HG03108 (cell line): ENCODE measurements around the gene FAM53A.
"Not testable (repeated sequence)": the region's sequence is repeated elsewhere in the genome, so short reads cannot be mapped to it uniquely, and the experiment has no call there.

Source experiments
- ATAC-seq: cut with Tn5 transposase; IDR thresholded peaks from one replicate; pipeline ENCODE4 v1.9.1; 2021; ENCODE audit warnings: moderate library complexity; ENCODE audit not compliant: unreplicated experiment

FAM53A gene

GRCh38 chr4:1717129-1718094, 33.3 kb upstream of the FAM53A start:
- no peak for ATAC-seq

DNA sequence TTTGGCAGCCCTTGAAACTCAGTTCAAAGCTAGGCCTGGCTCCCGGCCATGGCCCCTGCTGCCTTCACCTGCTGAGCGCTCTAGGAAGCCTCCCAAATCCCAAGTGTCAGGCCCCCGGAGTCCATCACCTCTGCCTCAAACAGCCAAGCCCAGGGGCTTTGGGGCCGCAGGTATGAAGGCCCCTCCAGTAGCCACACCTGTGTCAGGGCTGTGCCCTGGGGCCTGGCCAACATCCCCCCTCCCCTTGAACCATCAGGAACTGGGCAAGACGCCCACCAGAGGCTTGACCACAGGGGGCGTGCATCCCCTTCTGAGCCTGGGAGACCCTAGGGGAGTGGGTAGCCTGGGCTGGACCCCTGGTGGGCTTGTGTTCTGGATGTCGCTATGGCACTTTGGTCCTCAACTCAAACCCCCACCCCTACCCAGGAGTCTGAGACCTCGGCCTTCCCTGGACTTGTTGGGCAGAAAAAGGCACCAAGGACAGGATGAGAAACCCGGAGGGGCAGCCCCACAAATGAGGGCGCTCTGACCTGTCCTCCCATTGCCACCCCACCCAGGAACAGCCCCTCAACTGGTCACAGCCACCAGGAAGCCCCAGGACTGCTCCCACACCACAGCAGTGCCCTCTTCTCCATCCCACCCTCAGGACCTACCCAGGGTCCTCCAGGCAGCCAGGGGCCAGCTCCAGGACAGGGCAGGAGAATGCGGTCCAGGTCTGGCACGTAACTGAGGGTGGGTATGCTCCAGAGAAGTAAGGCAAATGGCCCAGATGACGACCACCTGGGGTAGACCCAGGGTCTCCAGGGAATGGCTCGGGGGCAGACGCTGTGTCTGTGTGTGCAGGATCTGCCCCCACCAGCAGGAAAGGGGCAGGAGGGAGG, 32.2 kb upstream of the FAM53A start:
- no peak for ATAC-seq

DNA sequence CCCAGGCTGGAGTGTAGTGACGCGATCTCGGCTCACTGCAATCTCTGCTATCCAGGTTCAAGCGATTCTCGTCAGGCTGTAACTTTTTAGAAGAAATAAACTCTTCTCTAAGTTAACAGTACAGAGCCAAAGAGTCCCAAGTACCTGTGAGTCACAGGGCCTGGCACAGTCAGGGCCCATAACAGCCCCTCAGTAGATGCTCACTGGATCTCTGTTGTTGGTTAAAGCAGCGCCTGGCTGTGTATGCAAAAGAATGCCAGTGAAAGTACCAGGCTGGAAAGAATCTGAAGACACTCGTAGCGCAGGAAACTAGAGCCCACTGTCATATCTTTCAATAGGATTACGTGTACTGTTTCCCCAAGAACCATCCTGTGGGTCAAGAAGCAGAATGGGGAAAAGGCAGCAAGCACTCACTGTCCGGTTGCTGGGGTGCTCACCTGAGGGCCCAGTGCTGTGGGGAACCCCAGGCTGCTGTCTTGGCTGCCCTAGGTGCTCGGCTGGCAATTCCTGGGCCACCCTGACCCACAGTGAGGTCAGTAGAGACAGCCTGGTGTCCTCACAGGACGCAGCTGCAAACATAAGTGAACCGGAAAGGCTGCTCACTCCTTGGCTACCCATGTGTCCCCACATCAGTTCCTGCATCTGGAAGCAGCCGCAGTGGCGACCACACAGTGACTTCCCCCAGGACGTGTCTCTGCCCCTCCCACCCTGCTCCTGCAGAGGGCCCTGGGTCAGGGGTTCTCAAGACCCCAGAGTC, 31.1 kb upstream of the FAM53A start:
- no peak for ATAC-seq

DNA sequence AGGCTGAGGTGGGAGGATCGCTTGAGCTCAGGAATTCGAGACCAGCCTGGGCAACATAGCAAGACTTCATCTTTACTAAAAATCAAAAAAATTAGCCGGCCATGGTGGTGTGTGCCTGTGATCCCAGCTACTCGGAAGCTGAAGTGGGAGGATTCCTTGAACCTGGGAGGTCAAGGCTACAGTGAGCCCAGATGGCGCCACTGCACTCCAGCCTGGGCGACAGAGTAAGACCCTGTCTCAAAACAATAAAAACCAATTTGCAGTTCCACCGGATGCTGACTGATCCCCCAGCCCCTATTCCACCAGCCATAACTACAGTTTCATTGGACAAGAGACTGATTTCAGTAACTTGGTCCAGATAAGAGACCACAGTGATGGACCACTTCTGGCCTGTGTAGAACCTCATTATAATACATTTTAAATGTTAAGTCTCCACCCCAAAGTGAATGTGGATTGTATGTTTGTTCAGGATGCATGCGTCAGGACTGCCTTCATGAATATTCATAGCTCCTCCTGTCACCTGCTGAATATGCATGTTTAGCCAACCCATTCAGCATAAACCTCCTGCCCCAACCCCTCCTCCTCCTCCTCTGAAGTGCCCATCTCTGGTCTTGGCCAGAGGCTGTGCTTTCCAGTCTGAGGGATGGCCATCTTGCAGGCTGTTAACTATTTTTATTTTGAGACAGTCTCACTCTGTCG, 30.3 kb upstream of the FAM53A start:
- no peak for ATAC-seq

GRCh38 chr4:1713003-1713851, 29.1 kb upstream of the FAM53A start:
- peak; percentile 2 for ATAC-seq

DNA sequence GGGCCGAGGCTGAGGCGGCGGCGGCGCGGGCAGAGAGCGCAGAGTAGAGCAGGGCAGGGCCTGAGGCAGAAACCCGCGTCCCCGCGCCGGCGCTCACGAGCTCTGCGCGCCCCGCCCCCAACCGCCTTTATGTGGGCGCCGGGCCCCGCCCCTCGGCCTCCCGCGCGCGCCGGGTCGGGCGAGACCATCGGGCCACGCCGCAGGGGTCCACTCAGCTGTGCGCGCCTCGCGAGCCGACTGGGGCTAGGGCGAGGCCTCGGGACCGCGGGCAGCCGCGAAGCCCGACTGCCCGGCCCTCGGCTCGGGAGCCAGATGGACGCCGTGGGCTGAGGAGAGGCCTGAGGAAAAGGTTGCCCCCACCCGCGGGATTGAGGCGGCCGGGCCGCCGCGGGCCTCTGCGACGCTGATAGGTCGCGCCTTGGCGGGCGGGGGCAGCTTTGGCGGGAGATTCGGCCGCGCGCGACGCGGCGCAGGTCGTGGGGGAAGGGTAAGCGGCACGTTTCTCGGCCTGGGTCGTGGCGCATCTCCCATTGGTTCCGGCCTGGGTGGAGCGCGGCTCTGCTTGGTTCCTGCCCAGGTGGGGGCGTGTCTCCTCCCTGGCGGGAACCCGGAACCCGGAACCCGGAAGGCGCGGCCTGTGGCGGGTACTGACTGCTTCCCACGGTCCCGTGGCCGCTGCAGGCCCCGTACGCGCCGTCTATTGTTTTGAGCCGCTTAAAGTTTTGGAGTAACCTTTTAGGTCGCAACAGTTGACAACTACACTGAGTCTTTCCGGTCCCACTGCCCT, 28.3 kb upstream of the FAM53A start, which contains the start of gene SLBP:
TSS of gene SLBP (minus strand) at position 104 of the 787 bp plus-strand sequence. CDS start 131 bp downstream, outside the sequence.
- ATAC-seq = peak; percentile 75

DNA sequence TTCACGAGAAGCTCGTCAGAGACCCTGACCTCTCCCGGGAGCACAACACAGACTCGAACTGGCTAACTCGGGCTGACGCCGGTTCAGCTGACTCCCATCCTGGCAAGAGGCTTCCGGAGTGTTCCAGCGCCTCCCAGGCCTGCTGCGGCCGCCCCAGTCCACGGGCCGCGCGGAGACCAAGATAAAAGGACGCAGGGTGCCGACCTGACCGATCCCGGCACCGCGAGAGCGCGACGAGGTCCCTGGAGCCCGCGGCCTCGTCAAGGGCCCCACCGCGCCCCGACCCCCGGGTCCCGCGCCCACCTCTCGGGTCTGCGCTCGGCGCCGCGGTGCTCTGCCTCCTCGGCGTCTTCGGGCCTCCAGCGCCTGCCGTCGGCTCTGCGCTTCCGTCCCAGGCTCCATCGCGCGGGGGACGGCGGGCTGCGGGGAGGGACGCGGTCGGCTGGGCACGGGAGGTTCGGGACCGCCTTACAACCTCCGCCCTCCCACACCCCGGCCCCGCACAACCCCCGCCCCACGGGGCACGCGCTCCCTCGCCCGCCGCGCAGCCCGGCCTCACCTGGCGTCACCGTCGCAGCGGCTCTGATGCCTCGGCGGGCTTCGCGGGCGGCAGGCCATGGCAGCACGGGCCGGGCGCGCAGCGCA, 27.6 kb upstream of the FAM53A start:
- peak; percentile 4 for ATAC-seq

GRCh38 chr4:1711055-1711570, 27.0 kb upstream of the FAM53A start:
- ATAC-seq = no peak

DNA sequence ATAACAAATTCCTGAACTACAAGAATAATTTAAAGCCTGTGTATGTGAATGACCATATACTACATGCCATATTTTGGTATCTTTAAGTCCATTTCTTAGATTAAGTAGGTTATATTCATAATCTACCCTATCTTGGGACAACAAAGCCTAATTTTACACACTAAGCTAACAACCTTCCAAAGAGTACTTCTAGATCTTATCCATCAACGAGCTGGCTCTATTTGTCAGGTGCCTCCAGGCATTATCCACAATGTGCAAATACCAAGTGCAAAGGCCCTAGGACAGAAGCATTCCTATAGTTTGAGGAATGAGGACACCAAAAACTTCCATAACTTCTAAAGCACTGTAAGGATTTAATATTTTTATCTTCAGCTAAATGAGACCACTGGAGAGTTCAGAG, 24.5 kb upstream of the FAM53A start:
- ATAC-seq = no peak

DNA sequence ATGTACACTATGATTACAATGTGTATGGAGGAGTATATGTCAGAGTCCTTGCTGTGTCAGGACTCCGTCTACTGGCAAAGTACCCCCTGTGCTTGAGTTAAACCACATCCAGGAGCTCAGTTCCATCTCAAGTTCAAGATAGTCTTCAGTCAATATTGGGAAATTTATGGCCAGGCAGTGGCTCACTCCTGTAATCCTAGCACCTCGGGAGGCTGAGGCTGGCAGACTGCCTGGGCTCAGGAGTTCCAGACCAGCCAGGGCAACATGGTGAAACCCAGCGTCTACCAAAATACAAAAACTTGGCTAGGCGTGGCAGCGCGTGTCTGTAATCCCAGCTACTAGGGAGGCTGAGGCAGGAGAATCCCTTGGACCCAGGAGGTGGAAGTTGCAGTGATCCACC, 22.2 kb upstream of the FAM53A start:
- ATAC-seq = no peak

GRCh38 chr4:1705732-1706131, 21.6 kb upstream of the FAM53A start:
- ATAC-seq = no peak

- no peak for ATAC-seq
Observed at GRCh38 chr4:1703867-1704266, 19.8 kb upstream of the FAM53A start.

GRCh38 chr4:1701671-1702070, 17.6 kb upstream of the FAM53A start:
- ATAC-seq = not testable (repeated sequence)

DNA sequence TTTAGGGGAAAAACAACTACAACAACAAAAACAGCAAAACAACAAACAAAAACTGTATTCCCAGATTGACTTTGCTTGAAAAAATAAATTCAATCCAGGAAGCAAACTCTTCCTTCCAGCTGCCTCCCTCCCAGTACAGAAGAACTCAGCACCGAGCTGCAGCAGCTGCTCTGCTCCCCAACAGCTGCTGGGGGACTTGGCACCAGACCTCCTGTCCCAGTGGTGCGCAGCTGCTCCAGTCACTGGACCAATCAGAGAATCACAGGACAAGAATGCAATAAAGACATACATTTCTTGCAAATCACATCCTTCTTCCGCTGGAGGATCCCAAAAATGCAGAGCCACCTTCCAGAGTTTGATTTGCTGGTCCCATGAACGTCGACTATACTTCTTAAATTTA, 11.8 kb upstream of the FAM53A start:
- no peak for ATAC-seq

GRCh38 chr4:1693131-1693896, 9.2 kb upstream of the FAM53A start:
- peak; percentile 65 for ATAC-seq

- ATAC-seq = no peak
Observed at GRCh38 chr4:1691737-1692373, 7.7 kb upstream of the FAM53A start.

DNA sequence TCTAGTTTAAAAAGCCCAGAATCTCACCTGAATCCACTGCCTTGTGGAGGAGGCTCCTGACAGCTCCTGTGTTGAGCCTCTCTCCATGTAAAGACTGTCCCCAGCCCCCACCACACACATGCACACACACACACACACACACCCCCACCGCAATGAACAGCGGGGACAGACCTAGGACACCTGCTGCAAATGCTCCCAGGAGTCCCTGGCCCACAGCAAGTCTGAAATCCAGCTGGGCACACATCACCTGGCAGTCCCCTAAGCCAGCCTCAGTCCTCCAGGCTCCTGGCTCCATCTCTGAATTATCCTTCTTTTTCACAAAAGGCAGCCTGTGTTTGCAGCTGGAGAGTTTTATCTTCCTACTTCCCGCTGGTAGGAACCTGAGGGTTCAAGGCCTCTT, 6.6 kb upstream of the FAM53A start:
- no peak for ATAC-seq
